K562 (cell line): ENCODE measurements around the gene TAF8. TPM values are rescaled to one million over a fixed set of nuclear protein-coding genes. Genes with fewer than 3 reads are reported as not detected.
A peak's percentile ranks its signal among the peaks of the same experiment; 100 is the strongest.

ENCODE experiments used
- AFF4 ChIP-seq: sonication (generic); formaldehyde crosslinking; IDR thresholded peaks from 2 replicates; pipeline ENCODE4 v1.8.0; 2023; ENCODE audit warnings: mild to moderate bottlenecking, missing genetic modification reagents
- NFIC ChIP-seq: fragments of 450-650 bp; IDR thresholded peaks from 2 replicates; pipeline ENCODE4 v1.6.1; 2017; ENCODE audit warnings: mild to moderate bottlenecking, inconsistent platforms
- SMARCA5 ChIP-seq: fragments of 450-650 bp; IDR thresholded peaks from 2 replicates; pipeline ENCODE4 v1.6.1; 2016
- THAP7 ChIP-seq: fragments of 250-450 bp; sonication (Bioruptor Pico); IDR thresholded peaks from 2 replicates; pipeline ENCODE4 v1.5.0; 2021
- ZBTB40 ChIP-seq, 2 experiments: fragments of 450-650 bp in 1 of 2; sonication (generic) in 1 of 2; formaldehyde crosslinking in 1 of 2; IDR thresholded peaks; 2 replicates each; pipeline versions ENCODE4 v1.7.1 to v1.9.0; 2016 to 2022; ENCODE audit warnings: inconsistent platforms in 1 of 2, mild to moderate bottlenecking in 1 of 2, missing genetic modification reagents in 1 of 2
- polyA plus RNA-seq, 8 experiments: library from polyadenylated mRNA; depleted of rRNA in 4 of 8; stranded (reverse) in 5 of 8; unstranded in 3 of 8; fragments of >200 nt; fragmentation: Nextera tagmentation in 2 of 8; fragmentation: Illumina TruSeq in 1 of 8; extraction: Ambion mirVana in 2 of 8; extraction: Trizol in 1 of 8; gene quantifications; 2 replicates each; pipeline versions ENCODE4 v1.2.1 to v1.2.3, GENCODE V29; 2011 to 2014; ENCODE audit warnings: inconsistent platforms in 1 of 8, missing spikeins in 1 of 8
- total RNA-seq, 7 experiments: library from RNA; depleted of rRNA in 6 of 7; stranded (reverse); fragments of >200 nt in 6 of 7; fragmentation: Illumina TruSeq in 2 of 7; extraction: Trizol in 2 of 7; gene quantifications; 2 replicates each; pipeline versions ENCODE4 v1.2.1 to v1.2.3, GENCODE V29; 2011 to 2021; ENCODE audit warnings: low replicate concordance in 1 of 7

The TAF8 gene
- total and polyA plus RNA-seq, 9 of the 15 experiments (the other 6 are each of a cell fraction or from before 2014, with no cell fraction given): 29.4 to 84.0 (median 52.6) TPM

- TF ChIP-seq ZBTB40 (IDR thresholded peaks at IDR 0.05) (0 out of 2 replicates have a peak, but pooled peaks have one; percentile 8), ZBTB40 (CRISPR knock-in tag; IDR thresholded peaks at IDR 0.05) (no peak), AFF4 (CRISPR knock-in tag) (no peak), SMARCA5 (0 out of 2 replicates have a peak, but pooled peaks have one; percentile 31), THAP7 (CRISPR knock-in tag) (no peak), NFIC (peak; percentile 88)
These were observed 21.1 kb upstream of the TAF8 start (continued) for GRCh38 chr6:42029062-42029685.
